ENCODE data around the gene ZNF462. TPM values are rescaled to one million over a fixed set of nuclear protein-coding genes. Genes with fewer than 3 reads are reported as not detected.

ZNF462 gene
- total RNA-seq, 2 experiments from 2014 or later, result 1.1 to 1.3 TPM

GRCh38 chr9:106969696-106970095 lies 106.7 kb downstream of the ZNF462 start:
- no peak for DNase-seq
- no peak overlapping the region for H3K4me3 ChIP-seq (ENCODE audit: low read length)
- no peak overlapping the region for H3K27ac Mint-ChIP-seq
- intact Hi-C loops (cut with DNase I, micrococcal nuclease), result no loop called here
- H3K36me3 ChIP-seq (ENCODE audit: insufficient read depth, low read length), result no peaks in the 10 kb centered on the region
- H3K36me3 Mint-ChIP-seq (ENCODE audit: low read depth), result no peaks in the 10 kb centered on the region
- ChIA-PET POLR2A (no interaction called here), CTCF (no interaction called here)
- H3K9me3 Mint-ChIP-seq, result no peaks in the 10 kb centered on the region
- H3K9me3 ChIP-seq (ENCODE audit: control insufficient read depth in 1 of 2, insufficient read depth in 1 of 2, low read length in 2 of 2), result peaks cover 0 to 3% of the 10 kb centered on the region in 2 experiments
- no peak for ATAC-seq (ENCODE audit: poor library complexity)
- no peaks in the 10 kb centered on the region for H3K4me1 ChIP-seq (ENCODE audit: insufficient read depth, low read length)
- H3K27me3 ChIP-seq (ENCODE audit: control insufficient read depth in 1 of 2, insufficient read depth in 2 of 2, low read length in 2 of 2), result no peaks in the 10 kb centered on the region
- H3K4me3 Mint-ChIP-seq, result no peak overlapping the region
- H3K4me1 Mint-ChIP-seq (ENCODE audit: low read depth), result peaks cover 8% of the 10 kb centered on the region
- TF ChIP-seq CTCF (IDR thresholded peaks at IDR 0.05), result no peak
- H3K27ac ChIP-seq (ENCODE audit: low read depth in 1 of 2, low read length in 2 of 2), result no peak overlapping the region
- no peaks in the 10 kb centered on the region for H3K27me3 Mint-ChIP-seq

- no peaks in the 10 kb centered on the region for H3K27me3 Mint-ChIP-seq
- Histone ChIP-seq H3K27me3 (ENCODE audit: control insufficient read depth in 1 of 2, insufficient read depth in 2 of 2, low read length in 2 of 2) (no peaks in the 10 kb centered on the region), H3K27ac (ENCODE audit: low read depth in 1 of 2, low read length in 2 of 2) (no peak overlapping the region), H3K36me3 (ENCODE audit: insufficient read depth, low read length) (no peaks in the 10 kb centered on the region), H3K4me1 (ENCODE audit: insufficient read depth, low read length) (no peaks in the 10 kb centered on the region), H3K4me3 (ENCODE audit: low read length) (no peak overlapping the region), H3K9me3 (ENCODE audit: control insufficient read depth in 1 of 2, insufficient read depth in 1 of 2, low read length in 2 of 2) (peaks cover 0 to 3% of the 10 kb centered on the region in 2 experiments)
- intact Hi-C loops (cut with DNase I, micrococcal nuclease), result no loop called here
- ChIA-PET POLR2A (no interaction called here), CTCF (no interaction called here)
- H3K9me3 Mint-ChIP-seq, result no peaks in the 10 kb centered on the region
- H3K4me3 Mint-ChIP-seq, result no peak overlapping the region
- DNase-seq, result no peak
- no peak for TF ChIP-seq CTCF (IDR thresholded peaks at IDR 0.05)
- no peak for ATAC-seq (ENCODE audit: poor library complexity)
- no peaks in the 10 kb centered on the region for H3K36me3 Mint-ChIP-seq (ENCODE audit: low read depth)
- H3K27ac Mint-ChIP-seq, result no peak overlapping the region
- peaks cover 1% of the 10 kb centered on the region for H3K4me1 Mint-ChIP-seq (ENCODE audit: low read depth)
Measured at GRCh38 chr9:106970219-106970975, 107.4 kb downstream of the ZNF462 start.

- ATAC-seq (ENCODE audit: poor library complexity) (no peak), DNase-seq (no peak)
- intact Hi-C loops (cut with DNase I, micrococcal nuclease), result no loop called here
- Mint-ChIP-seq H3K27me3 (no peaks in the 10 kb centered on the region), H3K4me1 (ENCODE audit: low read depth) (no peaks in the 10 kb centered on the region), H3K4me3 (no peak overlapping the region), H3K27ac (no peak overlapping the region), H3K36me3 (ENCODE audit: low read depth) (no peaks in the 10 kb centered on the region), H3K9me3 (no peaks in the 10 kb centered on the region)
- no peak for TF ChIP-seq CTCF (IDR thresholded peaks at IDR 0.05)
- peaks cover 0 to 3% of the 10 kb centered on the region in 2 experiments for H3K9me3 ChIP-seq (ENCODE audit: control insufficient read depth in 1 of 2, insufficient read depth in 1 of 2, low read length in 2 of 2)
- H3K27me3 ChIP-seq (ENCODE audit: control insufficient read depth in 1 of 2, insufficient read depth in 2 of 2, low read length in 2 of 2), result no peaks in the 10 kb centered on the region
- ChIA-PET POLR2A (no interaction called here), CTCF (no interaction called here)
- H3K36me3 ChIP-seq (ENCODE audit: insufficient read depth, low read length), result no peaks in the 10 kb centered on the region
- H3K4me1 ChIP-seq (ENCODE audit: insufficient read depth, low read length), result no peaks in the 10 kb centered on the region
- no peak overlapping the region for H3K4me3 ChIP-seq (ENCODE audit: low read length)
- no peak overlapping the region for H3K27ac ChIP-seq (ENCODE audit: low read depth in 1 of 2, low read length in 2 of 2)
Measured at GRCh38 chr9:106970976-106971457, 108.1 kb downstream of the ZNF462 start.
